ENCODE results near the gene NRXN3.

DNA sequence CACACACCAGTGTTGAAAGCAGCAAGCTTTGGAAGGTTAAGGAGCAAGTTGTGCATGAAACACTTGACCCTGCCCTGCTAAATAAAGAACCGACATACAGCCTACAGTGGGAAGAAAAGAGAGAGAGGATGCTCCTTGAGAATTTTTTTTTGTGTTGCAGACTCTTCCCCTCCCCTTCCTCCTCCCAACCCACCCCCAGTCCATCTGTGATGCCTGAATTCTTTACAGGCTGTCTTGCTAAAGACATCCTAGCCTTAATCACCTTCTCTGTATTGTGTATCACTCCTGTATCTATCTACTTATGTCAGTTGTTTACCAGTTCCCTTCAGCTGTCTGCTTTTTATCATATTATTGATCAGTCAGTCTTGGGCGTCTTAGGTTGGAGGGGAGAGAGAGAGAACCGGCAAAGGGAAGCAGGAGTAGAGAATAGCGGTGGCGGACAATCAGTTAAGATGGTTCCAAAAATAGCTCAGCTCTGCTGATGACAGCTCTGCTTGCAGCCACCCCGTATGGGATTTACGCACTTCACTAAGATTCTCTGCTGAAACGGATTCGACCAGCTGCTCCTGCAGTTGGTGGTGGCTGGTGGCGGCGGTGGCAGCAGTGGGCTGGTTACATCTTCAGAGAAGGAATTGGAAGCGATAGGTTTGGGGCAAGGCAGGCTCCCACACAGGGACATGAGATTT lies 664.7 kb downstream of the NRXN3 start:
- no peak for TF ChIP-seq POLR2AphosphoS5 (IDR thresholded peaks at IDR 0.05; ENCODE audit: low read depth, low read length)
- TF ChIP-seq SIN3A (IDR thresholded peaks at IDR 0.05; ENCODE audit: borderline replicate concordance, insufficient read depth, low read depth, low read length) = no peak
- no peak for TF ChIP-seq CTCF (IDR thresholded peaks at IDR 0.05)

Measured in Panc1 (cell line).